Measurements from ENCODE around the gene C1orf74. TPM values are rescaled to one million over a fixed set of nuclear protein-coding genes. Genes with fewer than 3 reads are reported as not detected.

The C1orf74 gene
- total and polyA plus RNA-seq, 12 donors = 0.98 to 5.4 (median 2.2) TPM

DNA sequence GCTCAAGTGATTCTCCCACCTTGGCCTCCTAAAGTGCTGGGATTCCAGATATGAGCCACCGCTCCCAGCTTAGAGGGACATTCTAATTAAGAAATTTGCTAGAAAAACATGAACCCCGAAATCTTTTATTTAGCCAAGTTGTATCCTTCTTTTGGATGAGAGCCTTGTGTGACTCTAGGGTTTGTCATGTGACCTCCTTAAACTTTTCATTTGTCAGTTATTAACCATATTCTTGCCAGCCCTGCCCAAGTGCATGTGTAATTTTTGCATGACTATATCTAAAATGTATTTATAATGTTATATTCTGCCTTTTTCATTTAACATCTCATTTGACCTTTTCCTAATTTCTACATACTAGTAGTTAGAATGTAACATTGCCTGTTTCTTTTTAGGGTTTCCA lies 45.4 kb upstream of the C1orf74 start:
- Histone ChIP-seq H3K9me3 (replicated peaks in 1 of 3) (no peaks in the 10 kb centered on the region), H3K4me3 (no peak overlapping the region), H3K27ac (no peak overlapping the region), H3K27me3 (no peaks in the 10 kb centered on the region), H3K4me1 (replicated peaks in 1 of 2) (peaks cover 5 to 13% of the 10 kb centered on the region in 2 donors), H3K36me3 (replicated peaks in 1 of 2) (peaks cover 0 to 40% of the 10 kb centered on the region in 2 donors)
- intact Hi-C loops (cut with DNase I) = no loop called here
- DNase-seq = no peak
- 89 to 91% (median 91%) methylated on average over 2 of the region's 2 CpGs for WGBS, 4 donors
- TF ChIP-seq POLR2A (IDR thresholded peaks at IDR 0.05) = no peak
- TF ChIP-seq, protein P1, sequence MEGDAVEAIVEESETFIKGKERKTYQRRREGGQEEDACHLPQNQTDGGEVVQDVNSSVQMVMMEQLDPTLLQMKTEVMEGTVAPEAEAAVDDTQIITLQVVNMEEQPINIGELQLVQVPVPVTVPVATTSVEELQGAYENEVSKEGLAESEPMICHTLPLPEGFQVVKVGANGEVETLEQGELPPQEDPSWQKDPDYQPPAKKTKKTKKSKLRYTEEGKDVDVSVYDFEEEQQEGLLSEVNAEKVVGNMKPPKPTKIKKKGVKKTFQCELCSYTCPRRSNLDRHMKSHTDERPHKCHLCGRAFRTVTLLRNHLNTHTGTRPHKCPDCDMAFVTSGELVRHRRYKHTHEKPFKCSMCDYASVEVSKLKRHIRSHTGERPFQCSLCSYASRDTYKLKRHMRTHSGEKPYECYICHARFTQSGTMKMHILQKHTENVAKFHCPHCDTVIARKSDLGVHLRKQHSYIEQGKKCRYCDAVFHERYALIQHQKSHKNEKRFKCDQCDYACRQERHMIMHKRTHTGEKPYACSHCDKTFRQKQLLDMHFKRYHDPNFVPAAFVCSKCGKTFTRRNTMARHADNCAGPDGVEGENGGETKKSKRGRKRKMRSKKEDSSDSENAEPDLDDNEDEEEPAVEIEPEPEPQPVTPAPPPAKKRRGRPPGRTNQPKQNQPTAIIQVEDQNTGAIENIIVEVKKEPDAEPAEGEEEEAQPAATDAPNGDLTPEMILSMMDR (IDR thresholded peaks at IDR 0.05) = no peak

DNA sequence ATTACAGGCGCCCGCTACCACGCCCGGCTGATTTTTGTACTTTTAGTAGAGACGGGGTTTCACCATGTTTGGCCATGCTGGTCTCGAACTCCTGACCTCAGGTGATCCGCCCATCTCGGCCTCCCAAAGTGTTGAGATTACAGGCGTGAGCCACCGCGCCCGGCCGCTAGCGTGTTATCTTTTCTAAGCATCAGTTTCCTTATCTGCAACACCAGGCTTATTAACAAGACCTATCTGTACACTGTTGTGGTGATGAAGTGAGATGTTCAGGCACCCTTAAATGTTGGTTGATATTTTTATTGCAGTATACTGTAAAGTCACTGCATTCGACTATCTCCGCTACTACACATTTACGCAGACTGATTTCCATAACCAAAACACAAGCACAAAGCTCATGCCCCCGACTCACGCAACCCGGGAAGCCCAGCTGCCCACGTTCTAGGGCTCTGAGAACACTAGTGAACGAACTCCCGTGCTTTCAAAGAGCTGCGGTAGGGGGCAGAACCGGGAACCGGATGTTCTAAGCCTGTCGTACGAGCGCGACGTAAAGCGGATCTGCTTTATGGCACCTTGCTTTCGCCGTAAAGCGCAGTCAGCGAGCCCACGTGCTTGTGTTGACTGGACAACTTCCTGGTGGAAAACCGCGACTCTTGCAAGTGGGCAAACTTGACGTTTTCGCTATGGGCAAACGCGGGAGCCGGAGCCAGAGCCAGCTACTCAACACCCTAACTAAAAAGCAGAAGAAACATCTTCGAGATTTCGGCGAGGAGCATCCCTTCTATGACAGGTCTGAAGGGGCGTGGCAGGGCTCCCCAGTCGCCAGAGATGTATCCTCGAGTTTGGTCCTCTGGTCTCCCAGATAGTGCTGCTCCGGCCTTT lies 43.3 kb upstream of the C1orf74 start, which contains the start of gene UTP25:
UTP25 (plus strand) TSS at position 589 of the 879 bp plus-strand sequence; CDS start at position 681, 92 bp downstream.
- WGBS, 4 donors = 19 to 32% (median 23%) methylated on average over 32 to 51 of the region's 51 CpGs
- peak within 1 kb of the TSS in 3 of 4 donors; percentile 55 to 91 (median 75) for H3K4me3 ChIP-seq
- peaks cover 0 to 20% of the 10 kb centered on the region in 2 donors for H3K36me3 ChIP-seq (replicated peaks in 1 of 2)
- H3K27me3 ChIP-seq = no peaks in the 10 kb centered on the region
- H3K9me3 ChIP-seq (replicated peaks in 1 of 3) = no peaks in the 10 kb centered on the region
- peaks cover 5 to 16% of the 10 kb centered on the region in 2 donors for H3K4me1 ChIP-seq (replicated peaks in 1 of 2)
- peak; percentile 93 to 98 (median 96) for DNase-seq
- H3K27ac ChIP-seq = peak within 1 kb of the TSS in 3 of 5 donors; percentile 35 to 88 (median 63)
- intact Hi-C loops (cut with DNase I) = no loop called here
- TF ChIP-seq POLR2A (IDR thresholded peaks at IDR 0.05) = peak; percentile 51 to 85
- TF ChIP-seq, protein P1 (IDR thresholded peaks at IDR 0.05) = peak; percentile 50 to 82 (median 62)

DNA sequence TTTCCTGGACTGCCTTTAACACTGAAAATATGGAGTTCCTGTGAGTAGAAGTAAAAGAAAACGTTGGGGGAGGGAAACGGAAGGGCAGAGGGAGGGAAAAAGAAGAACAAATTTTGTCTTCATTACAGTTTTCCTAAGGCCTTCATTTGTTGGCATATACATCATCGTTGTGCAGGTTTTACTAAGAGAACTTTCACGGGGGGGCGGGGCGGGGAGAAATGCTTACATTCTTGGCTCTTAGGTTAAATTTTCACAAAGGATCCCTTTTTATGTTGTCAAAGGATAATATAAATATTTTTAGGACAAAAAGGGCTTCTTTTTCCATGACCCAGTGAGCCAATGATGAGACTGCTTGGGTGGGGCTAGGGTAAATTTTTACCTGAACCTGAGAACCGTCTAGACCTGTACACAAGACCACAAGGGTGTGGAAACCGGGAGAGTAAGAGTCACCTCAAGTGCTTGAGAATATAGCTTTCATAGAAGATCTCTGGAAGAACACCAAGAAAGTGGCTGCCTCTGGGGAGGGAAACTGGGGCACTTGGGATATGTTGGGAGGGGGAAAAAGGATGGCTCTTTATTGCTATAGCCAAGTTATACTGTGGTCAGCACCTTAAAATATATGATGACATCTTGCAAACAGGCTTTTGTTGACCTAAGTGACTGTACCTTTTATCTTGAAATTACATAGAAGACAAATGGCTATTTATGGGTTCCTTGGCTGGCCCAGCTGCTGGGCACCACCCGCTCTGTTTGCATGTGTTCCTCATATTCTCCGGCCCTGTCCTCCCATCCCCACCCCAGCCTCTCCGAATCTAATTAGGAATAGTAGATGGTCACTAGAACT lies 41.5 kb upstream of the C1orf74 start:
- Histone ChIP-seq H3K4me1 (replicated peaks in 1 of 2) (peaks cover 5 to 17% of the 10 kb centered on the region in 2 donors), H3K27ac (no peak overlapping the region), H3K4me3 (no peak overlapping the region), H3K27me3 (no peaks in the 10 kb centered on the region), H3K9me3 (replicated peaks in 1 of 3) (no peaks in the 10 kb centered on the region), H3K36me3 (replicated peaks in 1 of 2) (peaks cover 0 to 1% of the 10 kb centered on the region in 2 donors)
- intact Hi-C loops (cut with DNase I) = no loop called here
- no peak for TF ChIP-seq POLR2A (IDR thresholded peaks at IDR 0.05)
- WGBS, 4 donors = 72 to 76% (median 74%) methylated on average over 11 of the region's 11 CpGs
- DNase-seq = no peak

DNA sequence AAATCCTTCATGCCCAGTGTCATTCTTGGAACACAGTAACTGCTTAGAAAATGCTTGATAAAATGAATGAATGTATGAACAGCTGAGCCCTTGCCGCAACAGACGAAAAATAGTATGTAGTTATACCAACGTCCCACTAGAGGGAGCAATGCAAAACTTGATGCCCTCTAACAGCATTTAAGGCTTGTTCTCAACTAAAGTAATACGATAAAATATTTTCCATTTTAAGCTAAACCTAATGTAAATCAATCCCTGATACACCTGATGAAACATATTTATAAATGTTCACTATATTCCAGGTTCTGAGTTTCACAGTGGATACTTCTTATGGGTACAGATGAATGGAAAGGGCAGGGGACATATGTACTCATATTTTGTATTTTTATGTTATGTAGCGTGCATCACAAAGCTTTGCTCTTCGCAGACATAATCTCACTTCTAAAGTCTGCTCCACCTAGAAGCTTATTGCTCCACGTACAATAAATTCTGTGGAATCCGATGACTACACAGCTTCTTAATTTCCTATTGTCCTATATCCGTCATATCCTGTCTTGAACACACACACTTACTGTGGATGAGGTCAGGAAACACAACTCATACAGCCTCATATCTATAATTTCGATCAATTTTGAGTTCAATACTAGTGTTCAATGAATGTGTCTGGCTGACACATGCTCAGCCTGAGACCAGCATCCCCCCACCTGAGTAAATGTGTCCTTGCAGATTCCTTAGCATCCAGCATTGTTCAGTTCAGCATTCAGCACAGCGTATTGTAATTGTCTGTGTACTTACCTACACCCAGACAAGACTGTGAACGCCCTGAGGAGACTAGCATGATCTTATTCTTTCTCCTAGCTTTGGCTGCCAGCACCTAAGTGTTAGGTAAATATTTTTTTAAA lies 39.0 kb upstream of the C1orf74 start:
- Histone ChIP-seq H3K9me3 (replicated peaks in 1 of 3) (no peaks in the 10 kb centered on the region), H3K4me1 (replicated peaks in 1 of 2) (peaks cover 5 to 9% of the 10 kb centered on the region in 2 donors), H3K27me3 (no peaks in the 10 kb centered on the region), H3K4me3 (no peak overlapping the region), H3K36me3 (replicated peaks in 1 of 2) (no peaks in the 10 kb centered on the region), H3K27ac (no peak overlapping the region)
- intact Hi-C loops (cut with DNase I) = no loop called here
- TF ChIP-seq, protein P1 (IDR thresholded peaks at IDR 0.05) = peak; percentile 64 to 76 (median 70)
- no peak for TF ChIP-seq POLR2A (IDR thresholded peaks at IDR 0.05)
- no peak for DNase-seq
- WGBS, 4 donors = 31 to 40% (median 36%) methylated on average over 12 of the region's 12 CpGs
